Fibroblast of skin of left quadriceps (primary cell): Measurements from ENCODE around the gene RASA3.
"Not testable (repeated sequence)": the region's sequence is repeated elsewhere in the genome, so short reads cannot be mapped to it uniquely, and the experiment has no call there.

ENCODE experiments used
- DNase-seq, 2 experiments: peaks; one replicate each; pipeline ENCODE4 v3.0.0-alpha.2; 2013; ENCODE audit warnings: low read depth in 2 of 2

Gene RASA3

DNA sequence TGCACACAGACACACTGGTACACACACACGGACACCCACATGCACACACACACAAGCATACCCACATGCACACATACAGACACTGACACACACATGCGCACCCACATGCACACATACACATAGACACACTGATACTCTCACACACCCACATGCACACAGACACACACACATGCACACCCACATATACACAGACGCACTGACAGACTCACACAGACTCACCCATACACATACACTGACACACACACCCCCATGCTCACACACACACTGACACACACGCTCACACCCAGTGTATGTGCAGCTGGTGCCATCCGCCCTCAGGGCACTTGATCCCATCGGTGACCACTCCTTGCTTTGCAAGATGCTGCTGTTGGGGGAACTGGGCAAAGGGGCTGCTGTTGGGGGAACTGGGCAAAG, 9.7 kb upstream of the RASA3 start:
- no peak for DNase-seq

GRCh38 chr13:114141261-114141996, 9.0 kb upstream of the RASA3 start:
- DNase-seq = no peak

GRCh38 chr13:114140906-114141250, 8.5 kb upstream of the RASA3 start:
- no peak for DNase-seq

DNA sequence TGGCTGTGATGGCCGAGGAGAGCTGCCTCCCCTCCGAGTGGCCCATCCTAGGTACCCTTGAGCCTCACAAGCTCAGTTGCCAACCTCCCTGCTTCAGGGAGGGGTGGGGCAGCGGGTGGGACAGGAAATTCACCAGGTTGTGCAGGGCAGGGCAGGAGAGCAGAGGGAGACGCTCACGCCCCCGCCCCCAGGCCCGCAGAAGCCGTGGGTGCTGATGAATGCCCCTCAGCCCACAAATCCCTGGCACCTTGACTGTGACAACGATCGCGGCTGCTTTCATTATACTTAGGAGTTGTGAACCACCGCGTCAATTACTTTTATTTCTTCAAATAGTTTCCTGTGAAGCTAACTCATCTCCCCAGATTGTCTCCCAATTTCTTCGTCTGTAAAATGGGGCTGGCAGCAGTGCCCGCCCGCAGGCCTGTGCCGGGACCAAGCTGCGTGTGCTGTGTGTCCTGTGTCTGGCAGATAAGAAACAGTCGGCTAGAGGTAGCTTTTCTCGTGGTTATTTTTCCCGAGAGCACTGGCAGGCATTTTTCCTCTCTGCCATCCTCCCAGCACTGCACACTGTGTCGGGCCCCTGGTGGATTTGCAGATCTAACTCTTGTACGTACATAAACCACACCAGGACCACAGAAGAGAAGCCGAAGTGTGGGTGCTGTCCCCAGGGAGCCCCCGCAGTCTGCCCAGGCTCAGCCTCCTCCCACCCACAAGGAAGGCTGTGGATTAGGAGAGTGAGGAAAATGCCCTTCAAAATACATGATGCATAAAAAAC, 7.9 kb upstream of the RASA3 start:
- no peak for DNase-seq

GRCh38 chr13:114136576-114136975, 4.2 kb upstream of the RASA3 start:
- DNase-seq = no peak

DNA sequence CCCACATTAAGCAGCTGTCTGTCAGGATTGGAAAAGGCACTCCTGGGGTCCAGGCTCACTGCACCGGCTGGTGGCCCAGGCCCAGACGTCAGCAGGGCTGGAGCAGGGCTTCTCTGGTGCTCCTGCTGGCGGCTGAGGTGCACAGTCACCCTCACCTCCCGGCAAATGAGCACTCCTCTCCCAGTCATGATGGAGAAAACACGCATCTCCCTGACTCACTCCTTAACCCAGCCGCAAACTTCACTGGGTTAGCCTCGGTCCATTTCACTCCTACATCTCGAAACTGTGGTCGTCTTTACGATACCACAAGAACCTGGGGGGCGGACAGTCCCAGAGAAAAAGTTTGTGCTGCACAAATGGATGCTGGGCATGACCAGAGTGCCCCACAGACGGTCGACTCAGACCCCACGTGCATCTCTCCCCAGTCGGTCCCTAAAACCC, 3.3 kb upstream of the RASA3 start:
- DNase-seq = no peak

GRCh38 chr13:114134944-114135610, 2.7 kb upstream of the RASA3 start:
- no peak for DNase-seq

- no peak for DNase-seq
These were observed 1.9 kb upstream of the RASA3 start for GRCh38 chr13:114134111-114134943.

DNA sequence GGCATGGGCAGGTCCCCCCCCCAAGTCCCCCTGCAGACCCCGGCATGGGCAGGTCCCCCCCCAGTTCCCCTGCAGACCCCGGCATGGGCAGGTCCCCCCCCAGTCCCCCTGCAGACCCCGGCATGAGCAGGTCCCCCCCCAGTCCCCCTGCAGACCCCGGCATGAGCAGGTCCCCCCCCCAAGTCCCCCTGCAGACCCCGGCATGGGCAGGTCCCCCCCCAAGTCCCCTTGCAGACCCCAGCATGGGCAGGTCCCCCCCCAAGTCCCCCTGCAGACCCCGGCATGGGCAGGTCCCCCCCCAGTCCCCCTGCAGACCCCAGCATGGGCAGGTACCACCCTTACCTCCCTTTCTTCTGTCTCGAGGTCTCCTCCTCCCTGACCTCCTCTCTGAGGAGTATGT, 1.1 kb upstream of the RASA3 start:
- DNase-seq = not testable (repeated sequence)

GRCh38 chr13:114133126-114133525, 703 bp upstream of the RASA3 start:
- not testable (repeated sequence) for DNase-seq

DNA sequence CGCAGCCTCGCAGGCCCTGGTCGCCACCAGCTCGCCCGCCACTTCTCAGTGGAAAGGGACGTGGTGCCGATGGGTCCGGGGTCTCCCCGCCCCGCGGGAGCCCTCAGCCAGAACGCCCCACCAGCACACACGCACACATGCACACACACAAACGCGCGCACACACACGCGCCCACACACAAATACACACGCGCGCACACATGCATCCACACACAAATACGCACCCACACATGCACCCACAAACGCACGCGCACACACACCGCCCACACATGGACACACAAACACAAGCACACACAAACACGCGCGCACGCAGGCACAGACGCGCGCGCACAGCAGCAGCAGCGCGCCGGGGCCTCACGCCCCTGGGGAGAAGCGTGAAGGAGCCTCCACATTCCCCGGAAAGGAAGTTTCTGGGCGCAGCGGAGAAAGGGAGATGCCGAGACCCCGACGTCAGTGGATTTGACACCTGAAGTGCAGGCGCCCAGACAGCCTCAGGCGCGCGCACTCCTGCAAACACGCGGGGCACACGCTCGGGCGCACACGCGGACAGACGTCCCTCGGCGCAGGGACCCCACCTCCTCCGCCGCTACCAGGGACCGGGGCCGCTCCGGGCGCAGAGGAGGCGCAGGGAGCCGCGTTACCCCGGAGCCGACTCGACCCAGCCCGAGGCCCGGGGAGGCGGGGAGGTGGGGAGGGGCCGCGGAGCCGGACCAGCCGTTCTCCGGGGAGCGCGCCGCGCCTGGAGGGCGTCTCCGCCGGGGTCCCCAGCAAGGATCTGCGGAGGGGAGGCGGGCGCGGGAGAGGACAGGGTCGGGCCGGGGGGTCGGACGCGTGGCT, 622 bp downstream of the RASA3 start:
- no peak for DNase-seq

- peak; percentile 69 to 74 for DNase-seq
These were observed 1.4 kb downstream of the RASA3 start for GRCh38 chr13:114130837-114131582.

DNA sequence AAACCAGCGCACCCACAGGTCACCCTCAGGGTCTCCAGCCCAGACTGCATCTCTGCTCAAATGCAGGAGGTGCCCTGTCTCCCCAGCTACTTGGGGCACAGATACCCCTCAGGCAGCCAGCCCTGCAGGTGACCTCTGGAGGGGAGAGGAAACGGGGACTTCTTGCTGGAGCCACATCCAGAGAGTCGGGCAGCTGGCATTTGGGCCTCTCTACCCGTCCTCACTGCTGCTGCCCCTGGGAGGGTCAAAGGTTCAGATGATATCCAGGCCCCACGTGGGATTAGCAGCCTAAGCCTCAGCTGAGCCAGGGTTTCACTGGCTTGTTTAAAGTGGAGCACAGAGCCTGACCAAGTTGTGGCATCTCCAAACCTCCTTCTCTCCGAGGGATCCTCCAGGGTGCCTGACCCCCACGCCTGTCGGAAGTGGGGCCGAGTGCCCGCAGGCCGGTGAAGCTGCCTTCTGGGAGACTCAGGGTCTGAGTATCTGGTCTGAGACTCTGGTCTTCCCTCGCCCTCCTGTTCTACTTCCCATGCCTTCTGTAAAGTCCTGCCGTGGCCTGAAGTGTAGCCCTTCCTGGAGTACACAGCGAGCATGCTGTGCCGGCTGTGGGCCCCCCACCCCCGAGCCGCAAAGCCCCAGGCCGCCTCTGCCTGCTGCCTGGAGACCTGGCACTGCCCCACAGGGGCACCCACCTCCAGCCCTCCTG, 2.1 kb downstream of the RASA3 start:
- no peak for DNase-seq

GRCh38 chr13:114129649-114130062, 2.8 kb downstream of the RASA3 start:
- DNase-seq = no peak

DNA sequence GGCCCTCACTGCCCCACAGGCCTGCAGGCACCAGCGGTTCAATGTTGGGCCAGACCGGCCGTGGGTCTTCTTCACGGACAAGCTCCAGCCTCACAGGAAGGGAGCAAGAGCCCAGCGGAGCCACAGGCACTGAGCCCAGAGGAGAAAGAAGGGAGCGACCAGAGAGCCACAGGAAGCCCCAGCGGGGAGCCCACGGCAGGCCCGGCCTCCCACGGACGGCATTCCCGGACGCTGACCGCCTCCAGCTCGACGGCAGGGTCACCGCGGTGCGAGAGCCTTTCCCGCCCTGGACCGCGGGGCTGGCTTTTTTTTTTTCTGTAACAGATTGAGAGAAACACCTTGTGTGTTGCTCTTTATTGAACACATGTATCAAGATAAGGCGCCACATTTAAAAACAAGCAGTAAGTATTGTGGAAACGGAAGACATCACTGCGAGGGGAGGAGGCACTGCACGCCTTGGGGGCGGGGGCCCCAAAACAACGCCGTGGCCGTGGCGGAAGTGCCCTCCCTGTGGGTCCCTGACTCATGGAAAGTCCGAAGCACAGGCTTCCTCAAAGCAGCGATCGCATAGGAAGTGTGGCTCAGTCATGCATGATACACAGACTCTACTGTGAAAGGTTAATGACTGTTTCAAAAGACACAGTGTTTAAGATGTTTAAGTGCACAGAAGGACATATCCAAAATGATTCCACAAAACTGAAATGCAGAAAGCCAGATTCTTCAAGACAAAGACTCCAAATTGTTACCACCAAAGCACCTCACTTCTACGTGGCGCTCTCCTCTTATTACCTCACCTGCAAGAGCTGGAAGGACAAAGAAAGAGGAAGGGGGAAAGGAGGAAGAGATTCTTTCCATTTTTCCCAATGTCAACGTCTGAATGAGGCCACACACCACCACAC, 3.5 kb downstream of the RASA3 start:
- peak in 1 of 2 experiments; percentile 50 for DNase-seq

GRCh38 chr13:114128348-114128623, 4.1 kb downstream of the RASA3 start:
- DNase-seq = no peak

DNA sequence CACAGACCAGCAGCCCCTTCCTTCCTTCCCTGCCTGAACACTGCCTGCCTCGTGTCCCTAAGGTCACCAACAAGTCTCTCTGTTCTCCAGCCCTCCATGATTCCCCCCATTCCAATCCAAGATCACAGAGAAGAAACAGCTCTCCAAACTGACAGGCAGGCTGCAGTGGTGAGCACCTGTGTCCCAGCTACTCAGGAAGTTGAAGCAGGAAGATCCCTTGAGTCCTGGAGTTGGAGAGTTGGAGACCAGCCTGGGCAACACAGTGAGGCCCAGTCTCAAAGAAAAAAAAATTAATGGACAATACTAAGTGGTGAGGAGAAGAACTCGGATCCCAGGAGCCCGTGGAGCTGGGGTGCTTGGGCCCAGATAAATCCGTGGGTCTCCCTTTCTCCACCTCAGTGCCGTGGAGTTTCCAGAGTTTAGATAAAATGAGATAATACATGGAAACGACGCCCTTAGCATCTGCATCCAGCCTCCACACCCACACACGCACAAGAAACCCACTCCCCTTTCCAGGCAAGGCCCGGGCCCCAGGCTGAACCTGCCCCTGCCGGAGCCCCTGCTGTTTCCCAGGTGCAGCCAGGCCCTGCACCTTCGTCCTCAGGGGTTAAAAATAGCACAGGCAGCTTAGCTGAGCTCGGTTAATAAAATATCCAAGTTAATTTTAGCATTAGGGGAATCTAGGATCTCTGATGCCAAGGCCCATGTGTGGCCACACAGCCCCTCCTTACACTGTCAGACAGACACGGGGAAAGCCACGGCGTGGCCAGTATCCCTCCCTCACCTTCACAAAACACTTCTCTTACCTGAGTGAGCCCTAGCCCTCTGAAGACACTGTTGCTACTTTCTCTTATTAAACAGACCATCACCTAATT, 4.7 kb downstream of the RASA3 start:
- no peak for DNase-seq
